ENCODE measurements around the gene DIO2. TPM values are rescaled to one million over a fixed set of nuclear protein-coding genes. Genes with fewer than 3 reads are reported as not detected.

Gene DIO2
- polyA plus RNA-seq, 1 donor (not counting 4 experiments of a cell fraction or from before 2014, with no cell fraction given), result 0.22 TPM

GRCh38 chr14:80233470-80234089 lies 22.3 kb upstream of the DIO2 start:
- Histone ChIP-seq H3K4me2 (ENCODE audit: control insufficient read depth, extremely low read depth, insufficient read depth, low read depth, low read length) (no peak overlapping the region), H3K9ac (ENCODE audit: control insufficient read depth, extremely low read depth, insufficient read depth, low read length) (no peak overlapping the region), H3K36me3 (ENCODE audit: control insufficient read depth in 2 of 2, extremely low read depth in 1 of 2, insufficient read depth in 2 of 2, low read length in 2 of 2) (no peaks in the 10 kb centered on the region), H2AFZ (ENCODE audit: control insufficient read depth, low read length) (no peak overlapping the region), H3K4me3 (ENCODE audit: control insufficient read depth in 2 of 3, extremely low read depth in 1 of 3, insufficient read depth in 2 of 3, low read depth in 1 of 3, low read length in 3 of 3) (no peak overlapping the region), H3K79me2 (ENCODE audit: control insufficient read depth, insufficient read depth, low read length) (no peaks in the 10 kb centered on the region), H3K9me3 (ENCODE audit: control insufficient read depth, low read depth, low read length) (peaks cover 2% of the 10 kb centered on the region), H3K9me1 (ENCODE audit: control insufficient read depth, extremely low read depth, insufficient read depth, low read length) (no peaks in the 10 kb centered on the region), H3K27ac (ENCODE audit: control insufficient read depth, insufficient read depth, low read length) (no peak overlapping the region), H3K4me1 (ENCODE audit: control insufficient read depth, extremely low read depth, insufficient read depth, low read length) (no peaks in the 10 kb centered on the region), H4K20me1 (ENCODE audit: control insufficient read depth, extremely low read depth, insufficient read depth, low read length) (no peaks in the 10 kb centered on the region), H3K27me3 (ENCODE audit: control insufficient read depth, extremely low read depth, insufficient read depth, low read length) (no peaks in the 10 kb centered on the region)
- FAIRE-seq (no peak), DNase-seq (ENCODE audit: low read depth, low spot score) (no peak)
- dilution Hi-C loops (cut with MboI; ENCODE audit: extremely low pct_ligation_motif_present, low sequenced_read_pairs), result no loop called here
- no peak for TF ChIP-seq EZH2 (IDR thresholded peaks at IDR 0.05; ENCODE audit: low read length)
- TF ChIP-seq CTCF (optimal IDR thresholded peaks at IDR 0.05 in 1 of 3, IDR thresholded peaks at IDR 0.05 in 1 of 3, conservative IDR thresholded peaks at IDR 0.05 in 1 of 3; ENCODE audit: extremely low read depth in 1 of 3, insufficient read depth in 2 of 3, low read length in 3 of 3), result no peak

- no peak overlapping the region for H3K9ac ChIP-seq (ENCODE audit: control insufficient read depth, extremely low read depth, insufficient read depth, low read length)
- no peak overlapping the region for H3K27ac ChIP-seq (ENCODE audit: control insufficient read depth, insufficient read depth, low read length)
- H2AFZ ChIP-seq (ENCODE audit: control insufficient read depth, low read length), result no peak overlapping the region
- H3K4me3 ChIP-seq (ENCODE audit: control insufficient read depth in 2 of 3, extremely low read depth in 1 of 3, insufficient read depth in 2 of 3, low read depth in 1 of 3, low read length in 3 of 3), result no peak overlapping the region
- TF ChIP-seq CTCF (optimal IDR thresholded peaks at IDR 0.05 in 1 of 3, IDR thresholded peaks at IDR 0.05 in 1 of 3, conservative IDR thresholded peaks at IDR 0.05 in 1 of 3; ENCODE audit: extremely low read depth in 1 of 3, insufficient read depth in 2 of 3, low read length in 3 of 3), result no peak
- no peak overlapping the region for H3K4me2 ChIP-seq (ENCODE audit: control insufficient read depth, extremely low read depth, insufficient read depth, low read depth, low read length)
- H3K9me3 ChIP-seq (ENCODE audit: control insufficient read depth, low read depth, low read length), result no peaks in the 10 kb centered on the region
- dilution Hi-C loops (cut with MboI; ENCODE audit: extremely low pct_ligation_motif_present, low sequenced_read_pairs), result no loop called here
- FAIRE-seq (no peak), DNase-seq (ENCODE audit: low read depth, low spot score) (no peak)
- no peaks in the 10 kb centered on the region for H4K20me1 ChIP-seq (ENCODE audit: control insufficient read depth, extremely low read depth, insufficient read depth, low read length)
- no peaks in the 10 kb centered on the region for H3K36me3 ChIP-seq (ENCODE audit: control insufficient read depth in 2 of 2, extremely low read depth in 1 of 2, insufficient read depth in 2 of 2, low read length in 2 of 2)
- no peaks in the 10 kb centered on the region for H3K79me2 ChIP-seq (ENCODE audit: control insufficient read depth, insufficient read depth, low read length)
- no peaks in the 10 kb centered on the region for H3K4me1 ChIP-seq (ENCODE audit: control insufficient read depth, extremely low read depth, insufficient read depth, low read length)
- no peaks in the 10 kb centered on the region for H3K27me3 ChIP-seq (ENCODE audit: control insufficient read depth, extremely low read depth, insufficient read depth, low read length)
- H3K9me1 ChIP-seq (ENCODE audit: control insufficient read depth, extremely low read depth, insufficient read depth, low read length), result no peaks in the 10 kb centered on the region
These were observed 20.4 kb upstream of the DIO2 start for GRCh38 chr14:80231702-80232101.

All from keratinocyte (primary cell).